SKM-1 treated with dmso at 0.1 percent for 144 hours (cell line): ENCODE results near the gene FGF5.
A peak's percentile ranks its signal among the peaks of the same experiment; 100 is the strongest.

Source experiments
- DNase-seq: peaks from one replicate; lab custom pipeline; 2025; ENCODE audit not compliant: unreplicated experiment; lab: John Stamatoyannopoulos, UW

Gene FGF5

DNA sequence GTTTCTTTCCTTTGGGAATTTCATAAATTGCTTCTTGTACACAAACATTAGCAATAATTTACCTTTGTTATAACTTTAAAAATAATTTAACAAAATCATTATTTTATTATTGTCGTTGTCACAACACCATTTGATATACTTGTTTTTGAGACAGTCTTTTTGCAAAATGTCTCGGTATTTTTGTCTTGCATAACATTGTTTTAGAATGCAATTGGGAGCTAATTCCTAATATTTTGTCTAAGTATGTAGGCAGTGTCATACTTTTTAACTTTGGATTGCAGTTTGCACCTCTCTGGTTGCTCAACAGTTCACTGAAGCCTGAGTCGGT lies 68.7 kb downstream of the FGF5 start:
- DNase-seq = no peak

DNA sequence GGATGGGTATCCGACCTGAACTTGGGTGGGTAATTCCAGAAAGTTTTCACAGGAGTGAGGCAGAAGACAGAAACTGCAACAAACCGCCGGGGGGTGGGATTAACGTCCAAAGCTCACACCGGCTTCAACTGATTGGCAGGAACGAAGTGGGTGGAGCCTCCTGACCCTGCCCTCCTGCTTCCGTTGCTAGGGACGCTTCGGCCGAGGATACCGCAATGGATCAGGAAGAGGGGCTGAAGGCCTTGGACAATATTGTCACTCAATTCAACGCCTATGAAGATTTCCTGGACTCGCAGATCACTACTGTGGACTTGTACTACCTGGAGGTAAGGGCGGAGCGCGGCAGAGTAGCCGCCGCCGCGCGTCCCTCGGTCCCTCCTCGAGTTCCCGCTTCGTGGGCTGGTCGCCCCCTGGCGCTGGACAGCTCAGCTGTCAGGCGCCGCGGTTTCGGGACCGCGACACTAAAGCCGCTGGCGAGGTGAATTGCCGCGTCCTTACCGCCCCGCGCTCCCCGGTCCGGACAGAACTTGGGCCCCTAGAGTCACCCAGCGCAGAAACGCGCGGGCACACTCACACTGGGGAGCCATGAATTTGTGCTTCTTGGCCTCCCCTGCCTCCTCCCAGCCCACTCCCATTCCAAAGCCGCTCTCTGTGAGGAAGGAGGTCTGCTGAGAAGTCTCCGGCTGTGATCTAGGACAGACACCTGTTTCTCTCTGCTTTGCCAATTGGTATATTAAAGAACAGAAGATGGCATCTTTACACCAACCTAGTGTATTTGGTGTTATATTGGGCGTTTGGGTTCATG lies 69.3 kb downstream of the FGF5 start, which contains the start of gene CFAP299:
CFAP299 (plus strand) TSS at position 177 of the 805 bp plus-strand sequence.
- DNase-seq = peak; percentile 90

DNA sequence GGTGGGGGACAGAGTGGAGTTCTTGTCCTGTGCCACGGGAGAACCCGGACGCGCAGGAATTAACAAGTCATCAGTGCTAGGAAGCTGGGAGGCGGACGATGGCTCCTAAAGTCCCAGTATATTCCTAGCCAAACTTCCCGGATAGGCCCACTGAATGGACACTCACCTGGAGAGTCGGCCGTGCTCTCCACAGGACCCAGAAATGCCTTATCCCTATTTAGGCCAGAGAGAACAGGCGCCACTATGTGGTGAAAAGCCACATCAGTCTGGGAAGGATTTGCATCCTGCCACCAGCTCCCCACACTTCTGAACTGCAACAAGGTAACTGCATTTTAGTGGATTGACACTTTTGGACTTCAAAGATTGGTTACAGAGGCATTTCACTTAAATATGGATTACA lies 70.1 kb downstream of the FGF5 start:
- peak; percentile 8 for DNase-seq

DNA sequence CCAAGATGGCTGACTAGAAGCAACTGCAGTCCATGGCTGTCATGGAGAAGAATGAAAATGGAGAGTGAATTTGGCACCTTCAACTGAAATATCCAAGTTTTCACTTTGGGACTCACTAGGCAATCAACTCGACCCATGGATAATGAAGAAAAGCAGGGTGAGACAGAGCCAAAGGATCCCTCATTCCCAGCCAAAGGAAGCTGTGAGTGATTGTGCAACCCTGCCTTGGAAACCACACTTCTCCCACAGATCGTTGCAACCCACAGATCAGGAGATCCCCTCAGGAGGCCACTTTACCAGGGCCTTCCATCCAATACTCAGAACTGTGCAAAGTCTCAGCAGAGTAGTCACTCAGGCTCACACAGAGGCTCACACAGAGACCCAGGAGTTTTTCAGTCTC lies 73.6 kb downstream of the FGF5 start:
- DNase-seq = no peak
